HepG2 (cell line): ENCODE results near the gene HMGN1. TPM values are rescaled to one million over a fixed set of nuclear protein-coding genes. Genes with fewer than 3 reads are reported as not detected.

Source experiments
- FOXK1 ChIP-seq: sonication (generic); formaldehyde crosslinking; IDR thresholded peaks from 2 replicates; pipeline ENCODE4 v1.4.0; 2020; ENCODE audit warnings: low read depth, missing genetic modification reagents, borderline replicate concordance
- FOXM1 ChIP-seq: sonication (generic); formaldehyde crosslinking; IDR thresholded peaks from 2 replicates; pipeline ENCODE4 v1.5.0; 2020; ENCODE audit warnings: missing genetic modification reagents
- FOXO4 ChIP-seq: sonication (generic); formaldehyde crosslinking; conservative IDR thresholded peaks from 2 replicates; pipeline ENCODE4 v1.8.1; 2023; ENCODE audit warnings: missing genetic modification reagents
- FOXP1 ChIP-seq, 2 experiments: fragments of 450-650 bp in 1 of 2; IDR thresholded peaks; 2 replicates each; pipeline ENCODE4 v1.6.1; 2017 to 2018; ENCODE audit warnings: antibody characterized with exemption in 1 of 2
- GABPA ChIP-seq, 2 experiments: IDR thresholded peaks; 2 replicates each; pipeline ENCODE4 v1.6.1; 2011 to 2016; ENCODE audit warnings: low read depth in 2 of 2, low read length in 1 of 2, missing biosample characterization in 1 of 2, missing genetic modification characterization in 1 of 2
- HIC2 ChIP-seq: sonication (generic); formaldehyde crosslinking; IDR thresholded peaks from 2 replicates; pipeline ENCODE4 v1.9.0; 2022; ENCODE audit warnings: low read depth, missing genetic modification reagents
- KIAA2018 ChIP-seq: sonication (generic); formaldehyde crosslinking; IDR thresholded peaks from 2 replicates; pipeline ENCODE4 v1.5.0; 2020; ENCODE audit warnings: mild to moderate bottlenecking, missing genetic modification reagents, borderline replicate concordance
- PAWR ChIP-seq: sonication (generic); formaldehyde crosslinking; IDR thresholded peaks from 2 replicates; pipeline ENCODE4 v1.4.0; 2020; ENCODE audit warnings: missing genetic modification reagents, mild to moderate bottlenecking, borderline replicate concordance
- POLR2AphosphoS2 ChIP-seq: IDR thresholded peaks from 2 replicates; pipeline ENCODE4 v1.6.1; 2011; ENCODE audit warnings: low read depth, low read length, improper control_type of control experiment
- SRSF9 ChIP-seq: fragments of 200-400 bp; formaldehyde crosslinking; IDR thresholded peaks from 2 replicates; pipeline ENCODE4 v1.6.1; 2018; ENCODE audit warnings: borderline replicate concordance, mild to moderate bottlenecking, low read depth, low read length; ENCODE audit not compliant: insufficient read depth, poor library complexity, severe bottlenecking
- ZBTB42 ChIP-seq: sonication (generic); formaldehyde crosslinking; IDR thresholded peaks from 2 replicates; pipeline ENCODE4 v1.5.0; 2020; ENCODE audit warnings: mild to moderate bottlenecking, missing genetic modification reagents
- ZNF34 ChIP-seq: sonication (generic); formaldehyde crosslinking; IDR thresholded peaks from 2 replicates; pipeline ENCODE4 v1.4.0; 2020; ENCODE audit warnings: mild to moderate bottlenecking, missing genetic modification reagents, borderline replicate concordance
- polyA plus RNA-seq, 8 experiments: library from polyadenylated mRNA; depleted of rRNA in 3 of 8; stranded (reverse) in 7 of 8; unstranded in 1 of 8; fragments of >200 nt; fragmentation: Illumina TruSeq in 4 of 8; extraction: Trizol in 4 of 8; gene quantifications; 2 replicates each; pipeline versions ENCODE4 v1.2.1 to v1.2.3, GENCODE V29; 2011 to 2016; ENCODE audit warnings: low read depth in 4 of 8, missing spikeins in 1 of 8, mixed read lengths in 1 of 8; ENCODE audit not compliant: insufficient read depth in 1 of 8
- total RNA-seq, 5 experiments: library from RNA; depleted of rRNA; stranded (reverse); fragments of >200 nt; fragmentation: Illumina TruSeq; extraction: Trizol; gene quantifications; 2 replicates each; pipeline ENCODE4 v1.2.3, GENCODE V29; 2016; ENCODE audit warnings: low read depth in 1 of 5

HMGN1 gene
- total and polyA plus RNA-seq, 2 of the 13 experiments (the other 11 are each of a cell fraction or from before 2014, with no cell fraction given), result 104 to 286 TPM

GRCh38 chr21:39385299-39386145, 36.6 kb upstream of the HMGN1 start (continued):
- no peak for TF ChIP-seq SRSF9
- no peak for TF ChIP-seq KIAA2018 (CRISPR knock-in tag)
- TF ChIP-seq FOXM1 (CRISPR knock-in tag), result no peak
- no peak for TF ChIP-seq FOXK1
- no peak for TF ChIP-seq POLR2AphosphoS2
- TF ChIP-seq GABPA (IDR thresholded peaks at IDR 0.05; ENCODE audit: low read depth, low read length), result no peak
- TF ChIP-seq GABPA (CRISPR knock-in tag; IDR thresholded peaks at IDR 0.05; ENCODE audit: low read depth), result peak; percentile 33; the same call in 1 of the 2 replicates
- TF ChIP-seq ZBTB42, result no peak
- TF ChIP-seq HIC2 (CRISPR knock-in tag), result peak; percentile 51
- TF ChIP-seq ZNF34 (CRISPR knock-in tag), result no peak
- TF ChIP-seq FOXP1 (IDR thresholded peaks at IDR 0.05), result no peak
- peak; percentile 36 for TF ChIP-seq FOXP1 (CRISPR knock-in tag; IDR thresholded peaks at IDR 0.05)
- no peak for TF ChIP-seq FOXO4
- 0 out of 2 replicates have a peak, but pooled peaks have one; percentile 50 for TF ChIP-seq PAWR (CRISPR knock-in tag)
